ENCODE data around the gene HPSE2.

Gene HPSE2

DNA sequence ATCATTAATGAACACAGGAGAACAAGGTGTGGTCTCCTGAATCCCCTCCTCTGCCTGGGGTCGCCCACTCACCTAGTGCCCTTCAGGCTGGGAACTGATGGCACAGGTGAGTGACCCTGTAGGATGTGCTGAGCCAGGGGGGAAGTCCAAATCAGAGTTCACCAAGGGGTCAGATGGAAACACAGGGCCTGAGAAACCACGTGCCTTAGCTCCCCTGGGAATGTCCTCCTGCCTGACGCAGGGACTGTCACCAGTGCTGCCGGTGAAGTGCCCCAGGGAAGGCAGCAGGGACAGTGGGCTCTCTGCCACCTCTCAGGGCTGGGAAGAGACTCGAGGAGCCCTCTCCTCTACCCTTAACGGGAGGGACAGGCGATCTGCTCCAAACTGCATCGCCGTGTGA lies 814.9 kb downstream of the HPSE2 start:
- TF ChIP-seq, protein P1, sequence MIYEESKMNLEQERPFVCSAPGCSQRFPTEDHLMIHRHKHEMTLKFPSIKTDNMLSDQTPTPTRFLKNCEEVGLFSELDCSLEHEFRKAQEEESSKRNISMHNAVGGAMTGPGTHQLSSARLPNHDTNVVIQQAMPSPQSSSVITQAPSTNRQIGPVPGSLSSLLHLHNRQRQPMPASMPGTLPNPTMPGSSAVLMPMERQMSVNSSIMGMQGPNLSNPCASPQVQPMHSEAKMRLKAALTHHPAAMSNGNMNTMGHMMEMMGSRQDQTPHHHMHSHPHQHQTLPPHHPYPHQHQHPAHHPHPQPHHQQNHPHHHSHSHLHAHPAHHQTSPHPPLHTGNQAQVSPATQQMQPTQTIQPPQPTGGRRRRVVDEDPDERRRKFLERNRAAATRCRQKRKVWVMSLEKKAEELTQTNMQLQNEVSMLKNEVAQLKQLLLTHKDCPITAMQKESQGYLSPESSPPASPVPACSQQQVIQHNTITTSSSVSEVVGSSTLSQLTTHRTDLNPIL (CRISPR knock-in tag; IDR thresholded peaks at IDR 0.05; ENCODE audit: low read depth) = no peak
- TF ChIP-seq ZFP3 (CRISPR knock-in tag; IDR thresholded peaks at IDR 0.05) (no peak), CSDC2 (CRISPR knock-in tag; IDR thresholded peaks at IDR 0.05) (no peak), TOX (CRISPR knock-in tag; IDR thresholded peaks at IDR 0.05; ENCODE audit: borderline replicate concordance) (no peak), BACH2 (CRISPR knock-in tag; IDR thresholded peaks at IDR 0.05; ENCODE audit: borderline replicate concordance) (no peak), ESRRG (CRISPR knock-in tag; IDR thresholded peaks at IDR 0.05) (no peak), SNAI2 (CRISPR knock-in tag; IDR thresholded peaks at IDR 0.05) (no peak), ARNTL (CRISPR knock-in tag; IDR thresholded peaks at IDR 0.05; ENCODE audit: borderline replicate concordance, low read depth) (no peak), ZNF70 (CRISPR knock-in tag; IDR thresholded peaks at IDR 0.05) (no peak), GLIS3 (CRISPR knock-in tag; IDR thresholded peaks at IDR 0.05) (no peak), ZC3H10 (CRISPR knock-in tag; IDR thresholded peaks at IDR 0.05) (no peak), ZNF8 (CRISPR knock-in tag; IDR thresholded peaks at IDR 0.05) (no peak), RARB (CRISPR knock-in tag; IDR thresholded peaks at IDR 0.05) (no peak), ZNF565 (CRISPR knock-in tag; conservative IDR thresholded peaks at IDR 0.05; ENCODE audit: low read depth) (no peak), PPARA (CRISPR knock-in tag; IDR thresholded peaks at IDR 0.05; ENCODE audit: borderline replicate concordance) (no peak), ISL1 (CRISPR knock-in tag; IDR thresholded peaks at IDR 0.05) (no peak), ZFP30 (CRISPR knock-in tag; IDR thresholded peaks at IDR 0.05) (no peak)
- TF ChIP-seq, protein P2, sequence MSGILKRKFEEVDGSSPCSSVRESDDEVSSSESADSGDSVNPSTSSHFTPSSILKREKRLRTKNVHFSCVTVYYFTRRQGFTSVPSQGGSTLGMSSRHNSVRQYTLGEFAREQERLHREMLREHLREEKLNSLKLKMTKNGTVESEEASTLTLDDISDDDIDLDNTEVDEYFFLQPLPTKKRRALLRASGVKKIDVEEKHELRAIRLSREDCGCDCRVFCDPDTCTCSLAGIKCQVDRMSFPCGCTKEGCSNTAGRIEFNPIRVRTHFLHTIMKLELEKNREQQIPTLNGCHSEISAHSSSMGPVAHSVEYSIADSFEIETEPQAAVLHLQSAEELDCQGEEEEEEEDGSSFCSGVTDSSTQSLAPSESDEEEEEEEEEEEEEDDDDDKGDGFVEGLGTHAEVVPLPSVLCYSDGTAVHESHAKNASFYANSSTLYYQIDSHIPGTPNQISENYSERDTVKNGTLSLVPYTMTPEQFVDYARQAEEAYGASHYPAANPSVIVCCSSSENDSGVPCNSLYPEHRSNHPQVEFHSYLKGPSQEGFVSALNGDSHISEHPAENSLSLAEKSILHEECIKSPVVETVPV (CRISPR knock-in tag; IDR thresholded peaks at IDR 0.05) = no peak
- TF ChIP-seq, protein P3, sequence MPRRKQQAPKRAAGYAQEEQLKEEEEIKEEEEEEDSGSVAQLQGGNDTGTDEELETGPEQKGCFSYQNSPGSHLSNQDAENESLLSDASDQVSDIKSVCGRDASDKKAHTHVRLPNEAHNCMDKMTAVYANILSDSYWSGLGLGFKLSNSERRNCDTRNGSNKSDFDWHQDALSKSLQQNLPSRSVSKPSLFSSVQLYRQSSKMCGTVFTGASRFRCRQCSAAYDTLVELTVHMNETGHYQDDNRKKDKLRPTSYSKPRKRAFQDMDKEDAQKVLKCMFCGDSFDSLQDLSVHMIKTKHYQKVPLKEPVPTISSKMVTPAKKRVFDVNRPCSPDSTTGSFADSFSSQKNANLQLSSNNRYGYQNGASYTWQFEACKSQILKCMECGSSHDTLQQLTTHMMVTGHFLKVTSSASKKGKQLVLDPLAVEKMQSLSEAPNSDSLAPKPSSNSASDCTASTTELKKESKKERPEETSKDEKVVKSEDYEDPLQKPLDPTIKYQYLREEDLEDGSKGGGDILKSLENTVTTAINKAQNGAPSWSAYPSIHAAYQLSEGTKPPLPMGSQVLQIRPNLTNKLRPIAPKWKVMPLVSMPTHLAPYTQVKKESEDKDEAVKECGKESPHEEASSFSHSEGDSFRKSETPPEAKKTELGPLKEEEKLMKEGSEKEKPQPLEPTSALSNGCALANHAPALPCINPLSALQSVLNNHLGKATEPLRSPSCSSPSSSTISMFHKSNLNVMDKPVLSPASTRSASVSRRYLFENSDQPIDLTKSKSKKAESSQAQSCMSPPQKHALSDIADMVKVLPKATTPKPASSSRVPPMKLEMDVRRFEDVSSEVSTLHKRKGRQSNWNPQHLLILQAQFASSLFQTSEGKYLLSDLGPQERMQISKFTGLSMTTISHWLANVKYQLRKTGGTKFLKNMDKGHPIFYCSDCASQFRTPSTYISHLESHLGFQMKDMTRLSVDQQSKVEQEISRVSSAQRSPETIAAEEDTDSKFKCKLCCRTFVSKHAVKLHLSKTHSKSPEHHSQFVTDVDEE (CRISPR knock-in tag; IDR thresholded peaks at IDR 0.05) = no peak
- TF ChIP-seq, protein P4, sequence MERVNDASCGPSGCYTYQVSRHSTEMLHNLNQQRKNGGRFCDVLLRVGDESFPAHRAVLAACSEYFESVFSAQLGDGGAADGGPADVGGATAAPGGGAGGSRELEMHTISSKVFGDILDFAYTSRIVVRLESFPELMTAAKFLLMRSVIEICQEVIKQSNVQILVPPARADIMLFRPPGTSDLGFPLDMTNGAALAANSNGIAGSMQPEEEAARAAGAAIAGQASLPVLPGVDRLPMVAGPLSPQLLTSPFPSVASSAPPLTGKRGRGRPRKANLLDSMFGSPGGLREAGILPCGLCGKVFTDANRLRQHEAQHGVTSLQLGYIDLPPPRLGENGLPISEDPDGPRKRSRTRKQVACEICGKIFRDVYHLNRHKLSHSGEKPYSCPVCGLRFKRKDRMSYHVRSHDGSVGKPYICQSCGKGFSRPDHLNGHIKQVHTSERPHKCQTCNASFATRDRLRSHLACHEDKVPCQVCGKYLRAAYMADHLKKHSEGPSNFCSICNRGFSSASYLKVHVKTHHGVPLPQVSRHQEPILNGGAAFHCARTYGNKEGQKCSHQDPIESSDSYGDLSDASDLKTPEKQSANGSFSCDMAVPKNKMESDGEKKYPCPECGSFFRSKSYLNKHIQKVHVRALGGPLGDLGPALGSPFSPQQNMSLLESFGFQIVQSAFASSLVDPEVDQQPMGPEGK (CRISPR knock-in tag; IDR thresholded peaks at IDR 0.05; ENCODE audit: borderline replicate concordance) = no peak
- ATAC-seq = no peak

DNA sequence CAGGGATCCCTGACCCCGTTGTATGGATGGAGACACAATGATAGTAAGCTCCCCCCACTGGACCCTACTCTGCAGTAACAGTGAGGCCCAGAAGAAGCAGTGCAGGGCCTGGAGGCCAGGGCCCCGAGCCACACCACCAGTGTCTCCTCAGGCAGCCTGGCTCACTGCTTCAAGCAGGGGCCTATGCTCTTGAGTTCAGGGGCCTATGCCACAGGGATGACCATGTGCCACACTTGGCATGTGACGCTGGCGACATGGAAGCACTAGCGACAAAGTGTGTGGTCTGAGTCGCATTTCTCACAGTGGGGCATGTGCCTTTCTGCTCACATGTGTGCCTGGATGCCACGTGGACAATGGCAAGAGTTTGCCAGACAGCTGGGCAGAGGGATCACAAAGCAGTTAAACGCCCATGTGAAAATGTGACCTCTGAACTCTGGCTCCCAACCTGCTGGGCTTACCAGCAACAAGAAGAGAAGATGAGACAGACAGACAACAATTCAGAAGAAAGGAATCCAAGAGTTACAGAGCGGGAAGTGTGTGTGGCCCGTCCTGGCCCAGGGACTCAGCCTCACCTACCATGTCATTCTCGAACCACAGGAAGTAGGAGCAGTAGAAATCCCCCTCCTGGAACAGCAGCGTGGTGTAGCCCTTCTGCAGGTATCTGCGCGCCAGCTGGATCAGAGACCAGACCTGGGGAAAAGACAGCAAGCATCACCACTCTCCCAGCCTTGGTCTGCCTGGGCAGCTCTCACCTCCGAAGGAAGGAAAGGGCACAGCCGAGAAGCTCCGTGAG lies 816.0 kb downstream of the HPSE2 start:
- no peak for ATAC-seq
- TF ChIP-seq TCF4 (CRISPR knock-in tag; IDR thresholded peaks at IDR 0.05; ENCODE audit: borderline replicate concordance) = no peak
- no peak for TF ChIP-seq ZC3H10 (CRISPR knock-in tag; IDR thresholded peaks at IDR 0.05)
- TF ChIP-seq GLIS3 (CRISPR knock-in tag; IDR thresholded peaks at IDR 0.05) = no peak
- TF ChIP-seq RARB (CRISPR knock-in tag; IDR thresholded peaks at IDR 0.05) = no peak
- TF ChIP-seq PPARA (CRISPR knock-in tag; IDR thresholded peaks at IDR 0.05; ENCODE audit: borderline replicate concordance) = no peak
- no peak for TF ChIP-seq ZNF565 (CRISPR knock-in tag; conservative IDR thresholded peaks at IDR 0.05; ENCODE audit: low read depth)
- no peak for TF ChIP-seq ARNTL (CRISPR knock-in tag; IDR thresholded peaks at IDR 0.05; ENCODE audit: borderline replicate concordance, low read depth)
- TF ChIP-seq, protein P4 (CRISPR knock-in tag; IDR thresholded peaks at IDR 0.05; ENCODE audit: borderline replicate concordance) = no peak
- TF ChIP-seq ZNF8 (CRISPR knock-in tag; IDR thresholded peaks at IDR 0.05) = no peak
- no peak for TF ChIP-seq TOX (CRISPR knock-in tag; IDR thresholded peaks at IDR 0.05; ENCODE audit: borderline replicate concordance)
- TF ChIP-seq ZFP3 (CRISPR knock-in tag; IDR thresholded peaks at IDR 0.05) = no peak
- TF ChIP-seq, protein P2 (CRISPR knock-in tag; IDR thresholded peaks at IDR 0.05) = no peak
- no peak for TF ChIP-seq ESRRG (CRISPR knock-in tag; IDR thresholded peaks at IDR 0.05)
- TF ChIP-seq, protein P1 (CRISPR knock-in tag; IDR thresholded peaks at IDR 0.05; ENCODE audit: low read depth) = no peak
- no peak for TF ChIP-seq ZNF70 (CRISPR knock-in tag; IDR thresholded peaks at IDR 0.05)
